ENCODE measurements around the gene PI4K2B. TPM values are rescaled to one million over a fixed set of nuclear protein-coding genes. Genes with fewer than 3 reads are reported as not detected.

The PI4K2B gene
- total RNA-seq, 1 experiment from 2014 or later = 19.3 TPM

DNA sequence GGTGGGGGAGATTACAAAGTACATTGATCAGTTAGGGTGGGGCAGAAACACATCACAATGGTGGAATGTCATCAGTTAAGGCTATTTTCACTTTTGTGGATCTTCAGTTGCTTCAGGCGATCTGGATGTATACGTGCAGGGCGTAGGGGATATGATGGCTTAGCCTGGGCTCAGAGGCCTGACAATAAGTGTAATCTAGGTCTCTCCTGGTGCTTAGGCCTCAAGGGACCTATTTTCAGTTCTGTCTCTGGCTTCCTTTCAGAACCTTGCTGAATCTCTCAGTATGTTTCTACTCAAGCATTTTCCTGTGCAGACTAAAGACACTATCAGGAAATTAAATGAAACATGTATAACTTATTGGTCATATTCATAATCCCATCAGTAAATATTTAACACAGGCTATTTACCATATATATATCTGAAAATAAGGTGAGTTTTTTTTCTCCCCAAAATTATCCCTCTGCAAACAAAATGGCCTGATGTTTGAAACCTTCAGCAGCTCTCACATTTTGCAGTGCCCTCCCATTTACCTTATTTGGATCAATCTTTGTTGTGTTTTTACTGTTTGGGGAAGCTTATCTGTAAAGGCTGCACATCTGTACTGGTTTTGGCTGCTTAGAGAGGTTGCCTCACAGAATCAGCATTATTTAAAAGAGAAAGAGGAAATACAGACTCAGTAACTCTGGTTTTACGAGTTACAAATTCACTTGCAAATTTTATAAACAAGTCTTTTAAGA is 76.4 kb downstream of the PI4K2B start (continued):
- TF ChIP-seq, protein P1, sequence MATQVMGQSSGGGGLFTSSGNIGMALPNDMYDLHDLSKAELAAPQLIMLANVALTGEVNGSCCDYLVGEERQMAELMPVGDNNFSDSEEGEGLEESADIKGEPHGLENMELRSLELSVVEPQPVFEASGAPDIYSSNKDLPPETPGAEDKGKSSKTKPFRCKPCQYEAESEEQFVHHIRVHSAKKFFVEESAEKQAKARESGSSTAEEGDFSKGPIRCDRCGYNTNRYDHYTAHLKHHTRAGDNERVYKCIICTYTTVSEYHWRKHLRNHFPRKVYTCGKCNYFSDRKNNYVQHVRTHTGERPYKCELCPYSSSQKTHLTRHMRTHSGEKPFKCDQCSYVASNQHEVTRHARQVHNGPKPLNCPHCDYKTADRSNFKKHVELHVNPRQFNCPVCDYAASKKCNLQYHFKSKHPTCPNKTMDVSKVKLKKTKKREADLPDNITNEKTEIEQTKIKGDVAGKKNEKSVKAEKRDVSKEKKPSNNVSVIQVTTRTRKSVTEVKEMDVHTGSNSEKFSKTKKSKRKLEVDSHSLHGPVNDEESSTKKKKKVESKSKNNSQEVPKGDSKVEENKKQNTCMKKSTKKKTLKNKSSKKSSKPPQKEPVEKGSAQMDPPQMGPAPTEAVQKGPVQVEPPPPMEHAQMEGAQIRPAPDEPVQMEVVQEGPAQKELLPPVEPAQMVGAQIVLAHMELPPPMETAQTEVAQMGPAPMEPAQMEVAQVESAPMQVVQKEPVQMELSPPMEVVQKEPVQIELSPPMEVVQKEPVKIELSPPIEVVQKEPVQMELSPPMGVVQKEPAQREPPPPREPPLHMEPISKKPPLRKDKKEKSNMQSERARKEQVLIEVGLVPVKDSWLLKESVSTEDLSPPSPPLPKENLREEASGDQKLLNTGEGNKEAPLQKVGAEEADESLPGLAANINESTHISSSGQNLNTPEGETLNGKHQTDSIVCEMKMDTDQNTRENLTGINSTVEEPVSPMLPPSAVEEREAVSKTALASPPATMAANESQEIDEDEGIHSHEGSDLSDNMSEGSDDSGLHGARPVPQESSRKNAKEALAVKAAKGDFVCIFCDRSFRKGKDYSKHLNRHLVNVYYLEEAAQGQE (IDR thresholded peaks at IDR 0.05; ENCODE audit: low read depth) = no peak
- no peak for TF ChIP-seq TCF7L2 (IDR thresholded peaks at IDR 0.05; ENCODE audit: borderline replicate concordance, extremely low read depth, insufficient read depth, insufficient read length)
- TF ChIP-seq EGR1 (IDR thresholded peaks at IDR 0.05; ENCODE audit: low read depth) = no peak
- TF ChIP-seq ELF1 (IDR thresholded peaks at IDR 0.05; ENCODE audit: borderline replicate concordance, low read depth) = no peak

DNA sequence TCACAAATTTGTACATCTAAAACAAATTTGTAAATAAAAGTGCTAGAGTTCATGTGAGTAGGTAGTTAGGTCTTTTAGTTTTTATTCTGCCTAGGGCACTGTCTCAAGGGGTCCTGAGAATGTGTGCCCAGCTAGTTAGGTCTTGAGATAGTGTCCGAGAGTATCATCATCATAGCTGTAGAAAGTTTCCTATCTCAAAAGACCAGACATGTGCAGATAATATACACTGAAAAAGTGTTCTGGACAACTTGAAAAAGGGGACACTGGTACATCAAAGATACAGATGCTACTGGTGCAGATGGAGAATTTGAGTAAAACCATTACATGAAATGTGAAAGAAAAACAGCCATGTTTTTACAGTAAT is 77.0 kb downstream of the PI4K2B start:
- H4K20me1 ChIP-seq (ENCODE audit: insufficient read depth) = no peaks in the 10 kb centered on the region
- CTCF ChIA-PET = no interaction called here
- H3K79me2 ChIP-seq (ENCODE audit: insufficient read depth, low read length) = peaks cover 18% of the 10 kb centered on the region
- BruUV-seq (replicated peaks) = no TSS peak
- no peaks in the 10 kb centered on the region for H3K27me3 ChIP-seq (ENCODE audit: insufficient read depth, low read length)
- no peak overlapping the region for H3K9ac ChIP-seq (ENCODE audit: low read length)
- H3K27ac ChIP-seq (ENCODE audit: low read depth, low read length) = no peak overlapping the region
- H3K4me3 ChIP-seq (replicated peaks in 1 of 2; ENCODE audit: low read depth in 1 of 2, low read length in 2 of 2) = no peak overlapping the region
- no peak for DNase-seq (ENCODE audit: low read depth, low spot score)
- peaks cover 8 to 13% of the 10 kb centered on the region in 2 experiments; a peak in 3 of 4 replicates for H3K4me1 ChIP-seq (ENCODE audit: control insufficient read depth in 1 of 2, insufficient read depth in 2 of 2, low read length in 2 of 2)
- H2AFZ ChIP-seq (ENCODE audit: low read depth, low read length, poor library complexity, severe bottlenecking) = no peak overlapping the region
- no peak for ATAC-seq
- TF ChIP-seq ELF1 (IDR thresholded peaks at IDR 0.05; ENCODE audit: borderline replicate concordance, low read depth) = no peak
- TF ChIP-seq, protein P2, sequence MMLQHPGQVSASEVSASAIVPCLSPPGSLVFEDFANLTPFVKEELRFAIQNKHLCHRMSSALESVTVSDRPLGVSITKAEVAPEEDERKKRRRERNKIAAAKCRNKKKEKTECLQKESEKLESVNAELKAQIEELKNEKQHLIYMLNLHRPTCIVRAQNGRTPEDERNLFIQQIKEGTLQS (IDR thresholded peaks at IDR 0.05) = no peak
- no peak for TF ChIP-seq FOSL1 (IDR thresholded peaks at IDR 0.05; ENCODE audit: low read depth)
- no peak for TF ChIP-seq ZNF274 (IDR thresholded peaks at IDR 0.05; ENCODE audit: low read depth, low read length)
- no peak for TF ChIP-seq POLR2A (IDR thresholded peaks at IDR 0.05; ENCODE audit: borderline replicate concordance, extremely low read depth, insufficient read depth, insufficient read length)
- TF ChIP-seq, protein P3, sequence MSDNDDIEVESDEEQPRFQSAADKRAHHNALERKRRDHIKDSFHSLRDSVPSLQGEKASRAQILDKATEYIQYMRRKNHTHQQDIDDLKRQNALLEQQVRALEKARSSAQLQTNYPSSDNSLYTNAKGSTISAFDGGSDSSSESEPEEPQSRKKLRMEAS (IDR thresholded peaks at IDR 0.05) = no peak
- TF ChIP-seq CEBPB (IDR thresholded peaks at IDR 0.05; ENCODE audit: low read depth) = no peak
- TF ChIP-seq YY1 (IDR thresholded peaks at IDR 0.05; ENCODE audit: extremely low read depth, insufficient replicate concordance, low read depth, low read length) = no peak
- no peak for TF ChIP-seq POLR2AphosphoS5 (IDR thresholded peaks at IDR 0.05; ENCODE audit: low read depth, low read length)
- TF ChIP-seq ZFX (IDR thresholded peaks at IDR 0.05) = no peak
- TF ChIP-seq JUND (IDR thresholded peaks at IDR 0.05) = no peak
- no peak for TF ChIP-seq CBX3 (IDR thresholded peaks at IDR 0.05; ENCODE audit: low read depth)
- no peak for TF ChIP-seq SRF (IDR thresholded peaks at IDR 0.05; ENCODE audit: low read depth)
- TF ChIP-seq RAD21 (IDR thresholded peaks at IDR 0.05; ENCODE audit: low read depth) = no peak
- TF ChIP-seq, protein P1 (IDR thresholded peaks at IDR 0.05; ENCODE audit: low read depth) = no peak
- no peak for TF ChIP-seq EGR1 (IDR thresholded peaks at IDR 0.05; ENCODE audit: low read depth)
- TF ChIP-seq EZH2 (IDR thresholded peaks at IDR 0.05) = no peak
- no peak for TF ChIP-seq EZH2phosphoT487 (IDR thresholded peaks at IDR 0.05; ENCODE audit: borderline replicate concordance)
- no peaks in the 10 kb centered on the region for H3K9me3 ChIP-seq (ENCODE audit: control insufficient read depth in 1 of 2, insufficient read depth in 1 of 2, low read depth in 1 of 2, low read length in 2 of 2)
- POLR2A ChIA-PET = no interaction called here
- intact Hi-C loops (cut with micrococcal nuclease) = loop anchor here (5.0 kb wide), 1 partner anchor 148 kb away; the partner anchor contains the start of gene SEPSECS
- RAD21 ChIA-PET (ENCODE audit: low non-redundant PET in 1 of 2, low total read pairs in 2 of 2, uncharacterized antibody in 2 of 2, unreplicated experiment in 2 of 2) = no interaction called here
- no peaks in the 10 kb centered on the region; a peak in 1 of 4 replicates for H3K36me3 ChIP-seq (ENCODE audit: control insufficient read depth in 1 of 2, insufficient read depth in 2 of 2, low read length in 2 of 2)
- H3K9me2 ChIP-seq (ENCODE audit: insufficient read depth) = no peaks in the 10 kb centered on the region
- H3K4me2 ChIP-seq (ENCODE audit: low read length) = no peak overlapping the region
